ENCODE results near the gene HGF. TPM values are rescaled to one million over a fixed set of nuclear protein-coding genes. Genes with fewer than 3 reads are reported as not detected.

Gene HGF
- polyA plus RNA-seq, 1 experiment, result 1.1 TPM

DNA sequence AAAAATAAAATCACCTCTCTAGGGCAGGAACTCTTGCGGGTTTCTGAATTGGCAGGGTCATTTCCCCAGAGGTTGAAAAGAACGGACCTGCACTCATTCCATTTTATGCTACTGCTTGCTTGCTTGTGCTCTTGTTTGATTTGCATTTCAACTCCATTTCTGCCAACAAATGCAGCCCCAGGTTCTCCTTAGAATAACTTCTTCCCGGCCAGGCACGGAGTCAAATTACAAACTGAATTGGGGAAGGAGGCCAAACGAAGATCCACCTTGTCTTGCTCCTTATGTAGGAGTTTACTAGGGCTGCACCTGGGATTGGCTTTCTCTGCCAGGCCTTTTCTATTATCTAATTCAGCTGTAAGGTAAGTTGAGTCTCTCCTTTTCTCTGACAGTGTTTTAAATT lies 79.6 kb downstream of the HGF start:
- CTCF ChIA-PET, result no interaction called here
- TF ChIP-seq, protein P1, sequence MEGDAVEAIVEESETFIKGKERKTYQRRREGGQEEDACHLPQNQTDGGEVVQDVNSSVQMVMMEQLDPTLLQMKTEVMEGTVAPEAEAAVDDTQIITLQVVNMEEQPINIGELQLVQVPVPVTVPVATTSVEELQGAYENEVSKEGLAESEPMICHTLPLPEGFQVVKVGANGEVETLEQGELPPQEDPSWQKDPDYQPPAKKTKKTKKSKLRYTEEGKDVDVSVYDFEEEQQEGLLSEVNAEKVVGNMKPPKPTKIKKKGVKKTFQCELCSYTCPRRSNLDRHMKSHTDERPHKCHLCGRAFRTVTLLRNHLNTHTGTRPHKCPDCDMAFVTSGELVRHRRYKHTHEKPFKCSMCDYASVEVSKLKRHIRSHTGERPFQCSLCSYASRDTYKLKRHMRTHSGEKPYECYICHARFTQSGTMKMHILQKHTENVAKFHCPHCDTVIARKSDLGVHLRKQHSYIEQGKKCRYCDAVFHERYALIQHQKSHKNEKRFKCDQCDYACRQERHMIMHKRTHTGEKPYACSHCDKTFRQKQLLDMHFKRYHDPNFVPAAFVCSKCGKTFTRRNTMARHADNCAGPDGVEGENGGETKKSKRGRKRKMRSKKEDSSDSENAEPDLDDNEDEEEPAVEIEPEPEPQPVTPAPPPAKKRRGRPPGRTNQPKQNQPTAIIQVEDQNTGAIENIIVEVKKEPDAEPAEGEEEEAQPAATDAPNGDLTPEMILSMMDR (IDR thresholded peaks at IDR 0.05; ENCODE audit: insufficient read depth, low read depth, low read length), result no peak
- POLR2A ChIA-PET, result no interaction called here
- H3K36me3 ChIP-seq (ENCODE audit: control insufficient read depth, insufficient read depth, low read length), result no peaks in the 10 kb centered on the region
- H3K4me3 ChIP-seq (ENCODE audit: low read depth, low read length), result no peak overlapping the region
- DNase-seq (ENCODE audit: low read depth), result no peak
- H3K27me3 ChIP-seq (ENCODE audit: control insufficient read depth, insufficient read depth, low read length), result no peaks in the 10 kb centered on the region

GRCh38 chr7:81688622-81689411 lies 81.0 kb downstream of the HGF start:
- ChIA-PET POLR2A (no interaction called here), CTCF (no interaction called here)
- no peak for DNase-seq (ENCODE audit: low read depth)
- no peaks in the 10 kb centered on the region for H3K27me3 ChIP-seq (ENCODE audit: control insufficient read depth, insufficient read depth, low read length)
- H3K4me3 ChIP-seq (ENCODE audit: low read depth, low read length), result no peak overlapping the region
- TF ChIP-seq, protein P1 (IDR thresholded peaks at IDR 0.05; ENCODE audit: insufficient read depth, low read depth, low read length), result no peak
- no peaks in the 10 kb centered on the region for H3K36me3 ChIP-seq (ENCODE audit: control insufficient read depth, insufficient read depth, low read length)

DNA sequence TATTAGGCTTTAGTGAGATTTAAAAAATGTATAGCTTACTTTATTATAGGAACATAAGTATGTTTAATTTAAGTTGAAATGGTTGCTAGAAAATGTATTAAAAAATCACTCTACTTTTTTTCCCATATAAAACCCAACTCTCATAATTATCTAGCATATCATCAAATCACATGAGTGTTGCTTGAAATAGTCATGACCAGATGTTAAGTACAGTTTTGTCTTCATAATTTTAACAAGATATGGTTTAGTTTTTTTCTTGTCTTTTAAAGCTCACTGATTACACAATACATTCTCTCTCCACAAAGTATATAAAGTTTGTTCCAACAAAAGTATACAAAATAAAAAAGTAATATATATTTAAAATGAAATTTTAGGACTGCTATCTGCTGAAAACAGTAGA lies 82.8 kb downstream of the HGF start:
- POLR2A ChIA-PET, result no interaction called here
- Histone ChIP-seq H3K36me3 (ENCODE audit: control insufficient read depth, insufficient read depth, low read length) (no peaks in the 10 kb centered on the region), H3K4me3 (ENCODE audit: low read depth, low read length) (no peak overlapping the region), H3K27me3 (ENCODE audit: control insufficient read depth, insufficient read depth, low read length) (no peaks in the 10 kb centered on the region)
- DNase-seq (ENCODE audit: low read depth), result no peak
- TF ChIP-seq, protein P1 (IDR thresholded peaks at IDR 0.05; ENCODE audit: insufficient read depth, low read depth, low read length), result no peak
- CTCF ChIA-PET, result no interaction called here

- ChIA-PET CTCF (no interaction called here), POLR2A (no interaction called here)
- DNase-seq (ENCODE audit: low read depth), result no peak
- no peaks in the 10 kb centered on the region for H3K27me3 ChIP-seq (ENCODE audit: control insufficient read depth, insufficient read depth, low read length)
- TF ChIP-seq, protein P1 (IDR thresholded peaks at IDR 0.05; ENCODE audit: insufficient read depth, low read depth, low read length), result no peak
- no peak overlapping the region for H3K4me3 ChIP-seq (ENCODE audit: low read depth, low read length)
- no peaks in the 10 kb centered on the region for H3K36me3 ChIP-seq (ENCODE audit: control insufficient read depth, insufficient read depth, low read length)
Observed at GRCh38 chr7:81685270-81685868, 84.5 kb downstream of the HGF start.

GRCh38 chr7:81684514-81685269 lies 85.2 kb downstream of the HGF start:
- ChIA-PET CTCF (interaction anchor here (0.6 to 0.9 kb wide), 2 partner anchors 185 to 348 kb away, joined by 3 read pairs; no protein-coding TSS in a partner anchor), POLR2A (no interaction called here)
- Histone ChIP-seq H3K36me3 (ENCODE audit: control insufficient read depth, insufficient read depth, low read length) (no peaks in the 10 kb centered on the region), H3K27me3 (ENCODE audit: control insufficient read depth, insufficient read depth, low read length) (no peaks in the 10 kb centered on the region), H3K4me3 (ENCODE audit: low read depth, low read length) (no peak overlapping the region)
- peak; percentile 98 for DNase-seq (ENCODE audit: low read depth)
- TF ChIP-seq, protein P1 (IDR thresholded peaks at IDR 0.05; ENCODE audit: insufficient read depth, low read depth, low read length), result no peak
